H9 (cell line): ENCODE data around the gene CAMSAP2. TPM values are rescaled to one million over a fixed set of nuclear protein-coding genes. Genes with fewer than 3 reads are reported as not detected.

Experiments used
- DNase-seq: peaks from one replicate; pipeline ENCODE4 v3.0.0-alpha.2; 2017
- H2AFZ ChIP-seq: one replicate; pipeline ENCODE4 v1.6.1; 2013; ENCODE audit warnings: mild to moderate bottlenecking, low read length, control low read depth, moderate library complexity
- H2AK5ac ChIP-seq: 2 replicates; pipeline ENCODE4 v1.6.1; 2013; ENCODE audit warnings: low read length, control low read depth, mixed read lengths; ENCODE audit not compliant: insufficient read length
- H2BK120ac ChIP-seq: one replicate; pipeline ENCODE4 v1.6.1; 2013; ENCODE audit warnings: low read depth, mild to moderate bottlenecking, low read length, control low read depth, inconsistent platforms; ENCODE audit not compliant: poor library complexity, severe bottlenecking
- H2BK12ac ChIP-seq: 2 replicates; pipeline ENCODE4 v1.6.1; 2013; ENCODE audit warnings: low read length, control low read depth, mixed read lengths, low read depth; ENCODE audit not compliant: insufficient read length
- H2BK15ac ChIP-seq: 2 replicates; pipeline ENCODE4 v1.6.1; 2013; ENCODE audit warnings: low read depth, low read length, control low read depth
- H2BK20ac ChIP-seq: one replicate; pipeline ENCODE4 v1.6.1; 2013; ENCODE audit warnings: low read depth, mild to moderate bottlenecking, low read length, control low read depth, inconsistent platforms; ENCODE audit not compliant: poor library complexity, severe bottlenecking
- H2BK5ac ChIP-seq: 2 replicates; pipeline ENCODE4 v1.6.1; 2013; ENCODE audit warnings: low read length, control low read depth, mixed read lengths; ENCODE audit not compliant: insufficient read length
- H3K14ac ChIP-seq: 2 replicates; pipeline ENCODE4 v1.6.1; 2013; ENCODE audit warnings: low read length, control low read depth; ENCODE audit not compliant: insufficient read depth
- H3K18ac ChIP-seq: 2 replicates; pipeline ENCODE4 v1.6.1; 2013; ENCODE audit warnings: low read depth, mild to moderate bottlenecking, mixed read lengths, low read length, control low read depth; ENCODE audit not compliant: insufficient read length
- H3K23ac ChIP-seq: 2 replicates; pipeline ENCODE4 v1.6.1; 2013; ENCODE audit warnings: low read length, control low read depth, mixed read lengths, low read depth; ENCODE audit not compliant: insufficient read length
- H3K23me2 ChIP-seq: 2 replicates; pipeline ENCODE4 v1.6.1; 2013; ENCODE audit warnings: low read depth, mild to moderate bottlenecking, mixed read lengths, low read length, control low read depth; ENCODE audit not compliant: insufficient read length, poor library complexity, severe bottlenecking
- H3K27ac ChIP-seq: 2 replicates; pipeline ENCODE4 v1.5.1; 2013; ENCODE audit warnings: low read length, control low read depth, mixed read lengths, low read depth; ENCODE audit not compliant: insufficient read length
- H3K27me3 ChIP-seq: 2 replicates; pipeline ENCODE4 v1.6.1; 2013; ENCODE audit warnings: low read length, control low read depth, inconsistent platforms; ENCODE audit not compliant: insufficient read depth
- H3K4ac ChIP-seq: 2 replicates; pipeline ENCODE4 v1.6.1; 2013; ENCODE audit warnings: low read depth, mild to moderate bottlenecking, control low read depth, inconsistent platforms, low read length, moderate library complexity
- H3K4me1 ChIP-seq: 2 replicates; pipeline ENCODE4 v1.6.1; 2013; ENCODE audit warnings: low read length, control low read depth, inconsistent platforms; ENCODE audit not compliant: insufficient read depth
- H3K4me2 ChIP-seq: 2 replicates; pipeline ENCODE4 v1.6.1; 2013; ENCODE audit warnings: low read length, control low read depth, mixed read lengths; ENCODE audit not compliant: insufficient read length, insufficient read depth
- H3K56ac ChIP-seq: 2 replicates; pipeline ENCODE4 v1.6.1; 2013; ENCODE audit warnings: low read depth, mild to moderate bottlenecking, mixed read lengths, low read length, control low read depth; ENCODE audit not compliant: insufficient read length
- H3K79me1 ChIP-seq: 2 replicates; pipeline ENCODE4 v1.6.1; 2013; ENCODE audit warnings: low read depth, mild to moderate bottlenecking, moderate library complexity, low read length, control low read depth, inconsistent platforms; ENCODE audit not compliant: insufficient read depth, poor library complexity, severe bottlenecking
- H3K79me2 ChIP-seq: 2 replicates; pipeline ENCODE4 v1.6.1; 2013; ENCODE audit warnings: low read length, control low read depth, inconsistent platforms; ENCODE audit not compliant: insufficient read depth
- H3K9ac ChIP-seq: 2 replicates; pipeline ENCODE4 v1.6.1; 2013; ENCODE audit warnings: low read length, control low read depth, mixed read lengths; ENCODE audit not compliant: insufficient read length; ENCODE audit errors: extremely low read depth
- H3K9me3 ChIP-seq: one replicate; pipeline ENCODE4 v1.6.1; 2013; ENCODE audit warnings: low read depth, low read length, inconsistent platforms; ENCODE audit not compliant: control insufficient read depth
- H3T11ph ChIP-seq: one replicate; pipeline ENCODE4 v1.6.1; 2013; ENCODE audit warnings: mild to moderate bottlenecking, low read length, control low read depth, inconsistent platforms
- H4K20me1 ChIP-seq: one replicate; pipeline ENCODE4 v1.6.1; 2013; ENCODE audit not compliant: control insufficient read depth, insufficient read length, insufficient read depth
- H4K5ac ChIP-seq: 2 replicates; pipeline ENCODE4 v1.6.1; 2013; ENCODE audit warnings: low read depth, mild to moderate bottlenecking, mixed read lengths, low read length, control low read depth; ENCODE audit not compliant: insufficient read length
- H4K8ac ChIP-seq: replicated peaks from 2 replicates; pipeline ENCODE4 v1.6.1; 2013; ENCODE audit warnings: low read length, control low read depth, mixed read lengths, low read depth; ENCODE audit not compliant: insufficient read length
- H4K91ac ChIP-seq: 2 replicates; pipeline ENCODE4 v1.6.1; 2013; ENCODE audit warnings: low read depth, mild to moderate bottlenecking, moderate library complexity, mixed read lengths, low read length, control low read depth; ENCODE audit not compliant: insufficient read length
- H3K27ac Mint-ChIP-seq, 3 experiments: 2 replicates in 2 of 3; 3 replicates in 1 of 3; pipeline ENCODE4 v1.8.0; 2020 to 2021; ENCODE audit warnings: mixed read lengths in 3 of 3, mild to moderate bottlenecking in 1 of 3, moderate library complexity in 1 of 3
- H3K27me3 Mint-ChIP-seq: 2 replicates; pipeline ENCODE4 v1.8.0; 2021; ENCODE audit warnings: low read depth, mild to moderate bottlenecking, moderate library complexity, mixed read lengths
- H3K36me3 Mint-ChIP-seq, 3 experiments: 2 replicates in 2 of 3; 3 replicates in 1 of 3; pipeline ENCODE4 v1.8.0; 2020 to 2021; ENCODE audit warnings: low read depth in 3 of 3, mixed read lengths in 3 of 3; ENCODE audit not compliant: insufficient read depth in 1 of 3
- H3K4me1 Mint-ChIP-seq, 2 experiments: 2 replicates each; pipeline ENCODE4 v1.8.0; 2020; ENCODE audit warnings: mixed read lengths in 2 of 2
- H3K4me3 Mint-ChIP-seq, 2 experiments: 2 replicates in 1 of 2; 3 replicates in 1 of 2; pipeline ENCODE4 v1.8.0; 2020 to 2021; ENCODE audit warnings: mild to moderate bottlenecking in 2 of 2, mixed read lengths in 2 of 2, moderate library complexity in 1 of 2
- H3K9me3 Mint-ChIP-seq, 2 experiments: 2 replicates in 1 of 2; 3 replicates in 1 of 2; pipeline ENCODE4 v1.8.0; 2020; ENCODE audit warnings: mild to moderate bottlenecking in 2 of 2, mixed read lengths in 2 of 2, moderate library complexity in 1 of 2
- WGBS: extraction: QIAGEN DNeasy Blood & Tissue Kit; methylation state at CpG from one replicate; pipeline ENCODE4 v1.1.7; 2013; ENCODE audit warnings: missing lambda C conversion rate, low lambda C conversion rate, mixed read lengths; ENCODE audit not compliant: insufficient read length; ENCODE audit errors: extremely low coverage; 5-methylcytosine and 5-hydroxymethylcytosine counted together
- total RNA-seq: library from RNA; stranded (reverse); gene quantifications from 2 replicates; pipeline ENCODE4 v1.2.1, GENCODE V29; 2021
- TF ChIP-seq, protein P1 (sequence below): fragments of 200-600 bp; sonication (generic); conservative IDR thresholded peaks from 3 replicates; pipeline ENCODE4 v1.8.0; 2021; ENCODE audit warnings: antibody characterized with exemption, mild to moderate bottlenecking

CAMSAP2 gene
- total RNA-seq, 1 experiment from 2014 or later: 33.7 TPM

DNA sequence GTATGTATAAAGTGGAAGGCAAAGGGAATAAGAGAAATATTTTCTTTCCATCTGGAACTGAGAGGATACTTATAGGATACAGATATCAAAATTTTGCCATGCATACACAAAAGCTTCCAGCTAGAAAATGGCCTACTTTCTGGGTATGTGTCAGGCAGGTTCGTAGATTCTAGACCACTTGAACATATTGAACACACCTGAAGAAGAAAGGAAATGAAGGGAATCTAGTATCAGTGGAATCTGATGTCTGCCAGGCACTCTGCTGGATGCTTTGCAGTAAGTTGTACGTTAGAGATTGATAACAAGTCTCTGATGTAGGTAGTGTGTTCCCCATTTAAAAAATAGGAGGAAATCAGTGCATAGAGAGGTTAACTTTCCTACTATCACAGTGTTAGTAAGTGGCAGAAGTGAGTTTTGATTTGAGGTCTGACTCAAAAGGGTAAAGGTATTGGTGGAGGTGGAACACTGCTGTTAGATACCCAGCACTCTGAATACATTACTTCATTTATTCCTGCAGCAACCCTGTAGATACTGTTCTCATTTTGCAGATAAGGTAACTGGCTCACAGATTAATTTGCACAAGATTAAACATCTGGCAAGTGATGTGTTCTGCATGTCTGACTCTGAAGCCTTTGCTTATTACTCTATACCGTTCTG, 3.0 kb downstream of the CAMSAP2 start:
- H3K9me3 ChIP-seq: no peaks in the 10 kb centered on the region

More for the DNA sequence above, 3.0 kb downstream of the CAMSAP2 start:
- Histone ChIP-seq H2AK5ac (no peak overlapping the region), H2BK12ac (no peak overlapping the region), H3K56ac (no peak overlapping the region), H3K4me2 (peak overlapping the region; percentile 67), H4K20me1 (no peaks in the 10 kb centered on the region), H3K79me1 (peaks cover 4% of the 10 kb centered on the region), H3K4ac (no peak overlapping the region), H2BK20ac (no peak overlapping the region), H3K9ac (no peak overlapping the region), H2AFZ (no peak overlapping the region), H2BK15ac (no peak overlapping the region), H3T11ph (no peak overlapping the region), H3K23me2 (peaks cover 12% of the 10 kb centered on the region), H4K8ac (no peak overlapping the region), H2BK5ac (no peak overlapping the region), H3K79me2 (peaks cover 23% of the 10 kb centered on the region; the same call in 1 of the 2 replicates), H3K23ac (no peak overlapping the region), H3K4me1 (peaks cover 2% of the 10 kb centered on the region; the same call in 1 of the 2 replicates), H3K14ac (no peak overlapping the region), H4K5ac (no peak overlapping the region), H3K18ac (no peak overlapping the region), H4K91ac (no peak overlapping the region), H2BK120ac (no peak overlapping the region), H3K27me3 (no peaks in the 10 kb centered on the region), H3K27ac (no peak overlapping the region)
- peaks cover 7% of the 10 kb centered on the region; the same call in 1 of the 2 replicates for H3K27me3 Mint-ChIP-seq
- no peak for DNase-seq
- H3K36me3 Mint-ChIP-seq: peaks cover 3 to 6% (median 5%) of the 10 kb centered on the region in 3 experiments; a peak in 6 of 7 replicates
- H3K9me3 Mint-ChIP-seq: no peaks in the 10 kb centered on the region
- H3K4me3 Mint-ChIP-seq: peak overlapping the region; percentile 99 to 100
- H3K27ac Mint-ChIP-seq: no peak overlapping the region
- peaks cover 36 to 43% of the 10 kb centered on the region in 2 experiments for H3K4me1 Mint-ChIP-seq
- WGBS: no CpG with 5 or more reads among the region's 3 CpGs
- TF ChIP-seq, protein P1, sequence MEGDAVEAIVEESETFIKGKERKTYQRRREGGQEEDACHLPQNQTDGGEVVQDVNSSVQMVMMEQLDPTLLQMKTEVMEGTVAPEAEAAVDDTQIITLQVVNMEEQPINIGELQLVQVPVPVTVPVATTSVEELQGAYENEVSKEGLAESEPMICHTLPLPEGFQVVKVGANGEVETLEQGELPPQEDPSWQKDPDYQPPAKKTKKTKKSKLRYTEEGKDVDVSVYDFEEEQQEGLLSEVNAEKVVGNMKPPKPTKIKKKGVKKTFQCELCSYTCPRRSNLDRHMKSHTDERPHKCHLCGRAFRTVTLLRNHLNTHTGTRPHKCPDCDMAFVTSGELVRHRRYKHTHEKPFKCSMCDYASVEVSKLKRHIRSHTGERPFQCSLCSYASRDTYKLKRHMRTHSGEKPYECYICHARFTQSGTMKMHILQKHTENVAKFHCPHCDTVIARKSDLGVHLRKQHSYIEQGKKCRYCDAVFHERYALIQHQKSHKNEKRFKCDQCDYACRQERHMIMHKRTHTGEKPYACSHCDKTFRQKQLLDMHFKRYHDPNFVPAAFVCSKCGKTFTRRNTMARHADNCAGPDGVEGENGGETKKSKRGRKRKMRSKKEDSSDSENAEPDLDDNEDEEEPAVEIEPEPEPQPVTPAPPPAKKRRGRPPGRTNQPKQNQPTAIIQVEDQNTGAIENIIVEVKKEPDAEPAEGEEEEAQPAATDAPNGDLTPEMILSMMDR: no peak
